Fibroblast of lung (primary cell): ENCODE data around the gene SULT1C4. TPM values are rescaled to one million over a fixed set of nuclear protein-coding genes. Genes with fewer than 3 reads are reported as not detected.

Source experiments
- DNase-seq, 2 donors: peaks; one replicate each; pipeline versions ENCODE4 v3.0.0 to v3.0.0-alpha.2; 2010; ENCODE audit warnings: low read depth in 2 of 2
- H2AFZ ChIP-seq: 2 replicates; pipeline ENCODE4 v1.5.1; 2012; ENCODE audit warnings: low read length, control low read depth, inconsistent platforms
- H3K27ac ChIP-seq: 2 replicates; pipeline ENCODE4 v1.5.1; 2011; ENCODE audit warnings: low read length, control low read depth; ENCODE audit not compliant: insufficient read depth
- H3K27me3 ChIP-seq: 2 replicates; pipeline ENCODE4 v1.5.1; 2011; ENCODE audit warnings: mild to moderate bottlenecking, low read length; ENCODE audit not compliant: control insufficient read depth, insufficient read depth
- H3K36me3 ChIP-seq: 2 replicates; pipeline ENCODE4 v1.5.1; 2011; ENCODE audit warnings: low read length; ENCODE audit not compliant: control insufficient read depth, insufficient read depth
- H3K4me1 ChIP-seq: 2 replicates; pipeline ENCODE4 v1.5.1; 2011; ENCODE audit warnings: low read length; ENCODE audit not compliant: control insufficient read depth, insufficient read depth; ENCODE audit errors: extremely low read depth
- H3K4me2 ChIP-seq: 2 replicates; pipeline ENCODE4 v1.5.1; 2011; ENCODE audit warnings: low read length, control low read depth; ENCODE audit not compliant: insufficient read depth; ENCODE audit errors: extremely low read depth
- H3K4me3 ChIP-seq, 4 experiments: fragments of 200-600 bp in 1 of 4; sonication (generic) in 1 of 4; replicated peaks in 1 of 4; 2 replicates each; pipeline ENCODE4 v1.5.1; 2011 to 2016; ENCODE audit warnings: low read length in 4 of 4, low read depth in 3 of 4, mild to moderate bottlenecking in 3 of 4, control low read depth in 2 of 4, inconsistent platforms in 1 of 4, mixed read lengths in 1 of 4; ENCODE audit not compliant: insufficient read depth in 1 of 4; ENCODE audit errors: control extremely low read depth in 1 of 4
- H3K79me2 ChIP-seq: 2 replicates; pipeline ENCODE4 v1.5.1; 2012; ENCODE audit warnings: mild to moderate bottlenecking, low read length, inconsistent platforms; ENCODE audit not compliant: control insufficient read depth, insufficient read depth
- H3K9ac ChIP-seq: 2 replicates; pipeline ENCODE4 v1.5.1; 2011; ENCODE audit warnings: mild to moderate bottlenecking, low read length, control low read depth; ENCODE audit not compliant: insufficient read depth
- H3K9me3 ChIP-seq: 2 replicates; pipeline ENCODE4 v1.5.1; 2012; ENCODE audit warnings: low read depth, low read length; ENCODE audit not compliant: control insufficient read depth, insufficient read depth
- H4K20me1 ChIP-seq: 2 replicates; pipeline ENCODE4 v1.5.1; 2011; ENCODE audit warnings: low read length; ENCODE audit not compliant: control insufficient read depth, insufficient read depth; ENCODE audit errors: extremely low read depth
- EZH2 ChIP-seq: IDR thresholded peaks from 2 replicates; pipeline ENCODE4 v1.5.1; 2012; ENCODE audit warnings: low read length, control low read depth, mild to moderate bottlenecking; ENCODE audit errors: missing control alignments
- polyA plus RNA-seq, 2 donors: library from polyadenylated mRNA; depleted of rRNA in 1 of 2; stranded (reverse) in 1 of 2; unstranded in 1 of 2; fragments of >200 nt; gene quantifications; 2 replicates each; pipeline ENCODE4 v1.2.1, GENCODE V29; 2011 to 2012; ENCODE audit warnings: missing spikeins in 1 of 2
- total RNA-seq: library from RNA; depleted of rRNA; stranded (reverse); fragments of >200 nt; gene quantifications from 2 replicates; pipeline ENCODE4 v1.2.1, GENCODE V29; 2014
- TF ChIP-seq, protein P1 (sequence below), 2 donors: IDR thresholded peaks in 1 of 2; conservative IDR thresholded peaks in 1 of 2; 1 replicate in 1 of 2; 2 replicates in 1 of 2; pipeline ENCODE4 v1.5.1; 2011 to 2012; ENCODE audit warnings: low read length in 2 of 2, control low read depth in 1 of 2, inconsistent platforms in 1 of 2, low read depth in 1 of 2, mild to moderate bottlenecking in 1 of 2

Gene SULT1C4
- total and polyA plus RNA-seq, 2 donors (not counting 1 experiment from before 2014, with no cell fraction given): 0.14 to 0.50 TPM

DNA sequence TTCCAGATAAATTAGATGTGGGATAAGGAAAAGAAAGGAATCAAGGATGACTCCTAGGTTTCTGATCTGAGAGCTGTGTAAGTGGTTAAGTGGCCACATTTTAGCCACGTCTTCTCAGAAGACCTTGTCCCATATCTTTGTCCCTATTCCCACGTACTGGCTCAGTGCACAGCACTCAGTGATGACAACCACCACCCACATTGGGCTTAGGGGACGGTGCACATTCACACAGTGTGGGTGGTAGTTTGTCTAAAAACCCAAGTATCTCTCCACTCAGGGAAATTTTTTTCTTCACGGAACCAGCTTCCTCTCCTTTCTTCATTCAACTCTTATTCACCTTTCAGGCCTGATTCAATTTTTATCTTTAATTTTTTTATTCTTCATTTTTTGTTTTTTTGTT, 40.7 kb downstream of the SULT1C4 start:
- Histone ChIP-seq H2AFZ (no peak overlapping the region), H3K9ac (no peak overlapping the region), H3K27ac (no peak overlapping the region), H3K4me2 (no peak overlapping the region), H3K4me1 (no peaks in the 10 kb centered on the region), H3K27me3 (no peaks in the 10 kb centered on the region), H3K79me2 (no peaks in the 10 kb centered on the region), H4K20me1 (no peaks in the 10 kb centered on the region), H3K36me3 (no peaks in the 10 kb centered on the region), H3K4me3 (no peak overlapping the region), H3K9me3 (no peaks in the 10 kb centered on the region)
- TF ChIP-seq, protein P1, sequence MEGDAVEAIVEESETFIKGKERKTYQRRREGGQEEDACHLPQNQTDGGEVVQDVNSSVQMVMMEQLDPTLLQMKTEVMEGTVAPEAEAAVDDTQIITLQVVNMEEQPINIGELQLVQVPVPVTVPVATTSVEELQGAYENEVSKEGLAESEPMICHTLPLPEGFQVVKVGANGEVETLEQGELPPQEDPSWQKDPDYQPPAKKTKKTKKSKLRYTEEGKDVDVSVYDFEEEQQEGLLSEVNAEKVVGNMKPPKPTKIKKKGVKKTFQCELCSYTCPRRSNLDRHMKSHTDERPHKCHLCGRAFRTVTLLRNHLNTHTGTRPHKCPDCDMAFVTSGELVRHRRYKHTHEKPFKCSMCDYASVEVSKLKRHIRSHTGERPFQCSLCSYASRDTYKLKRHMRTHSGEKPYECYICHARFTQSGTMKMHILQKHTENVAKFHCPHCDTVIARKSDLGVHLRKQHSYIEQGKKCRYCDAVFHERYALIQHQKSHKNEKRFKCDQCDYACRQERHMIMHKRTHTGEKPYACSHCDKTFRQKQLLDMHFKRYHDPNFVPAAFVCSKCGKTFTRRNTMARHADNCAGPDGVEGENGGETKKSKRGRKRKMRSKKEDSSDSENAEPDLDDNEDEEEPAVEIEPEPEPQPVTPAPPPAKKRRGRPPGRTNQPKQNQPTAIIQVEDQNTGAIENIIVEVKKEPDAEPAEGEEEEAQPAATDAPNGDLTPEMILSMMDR (conservative IDR thresholded peaks at IDR 0.05 in 1 of 2, IDR thresholded peaks at IDR 0.05 in 1 of 2; ENCODE audit: low read depth in 1 of 2, low read length in 2 of 2): no peak
- no peak for TF ChIP-seq EZH2
- no peak for DNase-seq

DNA sequence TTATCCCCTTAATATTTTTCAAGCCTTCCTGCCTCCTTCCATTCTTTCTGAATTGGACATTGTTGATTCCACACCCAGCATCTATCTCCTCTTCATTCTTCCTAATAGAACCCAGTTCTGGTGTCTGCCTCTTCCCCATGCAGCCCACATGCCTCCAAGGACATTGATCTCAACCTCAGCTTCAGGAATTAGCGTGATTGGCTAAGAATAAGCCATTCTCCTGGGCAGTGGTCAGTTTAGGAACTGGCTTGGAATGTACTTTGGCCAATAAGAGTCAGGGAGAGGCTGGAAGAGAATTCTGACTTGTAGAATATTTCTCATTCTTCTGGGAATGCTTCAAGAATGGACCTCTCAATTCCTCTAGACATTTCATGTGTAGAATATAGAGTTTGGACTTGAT, 45.3 kb downstream of the SULT1C4 start:
- Histone ChIP-seq H2AFZ (no peak overlapping the region), H3K4me3 (no peak overlapping the region), H3K36me3 (no peaks in the 10 kb centered on the region), H3K79me2 (no peaks in the 10 kb centered on the region), H3K27ac (no peak overlapping the region), H3K9ac (no peak overlapping the region), H3K4me1 (no peaks in the 10 kb centered on the region), H3K27me3 (no peaks in the 10 kb centered on the region), H4K20me1 (no peaks in the 10 kb centered on the region), H3K9me3 (no peaks in the 10 kb centered on the region), H3K4me2 (no peak overlapping the region)
- DNase-seq: no peak
- no peak for TF ChIP-seq EZH2
- TF ChIP-seq, protein P1 (conservative IDR thresholded peaks at IDR 0.05 in 1 of 2, IDR thresholded peaks at IDR 0.05 in 1 of 2; ENCODE audit: low read depth in 1 of 2, low read length in 2 of 2): no peak

DNA sequence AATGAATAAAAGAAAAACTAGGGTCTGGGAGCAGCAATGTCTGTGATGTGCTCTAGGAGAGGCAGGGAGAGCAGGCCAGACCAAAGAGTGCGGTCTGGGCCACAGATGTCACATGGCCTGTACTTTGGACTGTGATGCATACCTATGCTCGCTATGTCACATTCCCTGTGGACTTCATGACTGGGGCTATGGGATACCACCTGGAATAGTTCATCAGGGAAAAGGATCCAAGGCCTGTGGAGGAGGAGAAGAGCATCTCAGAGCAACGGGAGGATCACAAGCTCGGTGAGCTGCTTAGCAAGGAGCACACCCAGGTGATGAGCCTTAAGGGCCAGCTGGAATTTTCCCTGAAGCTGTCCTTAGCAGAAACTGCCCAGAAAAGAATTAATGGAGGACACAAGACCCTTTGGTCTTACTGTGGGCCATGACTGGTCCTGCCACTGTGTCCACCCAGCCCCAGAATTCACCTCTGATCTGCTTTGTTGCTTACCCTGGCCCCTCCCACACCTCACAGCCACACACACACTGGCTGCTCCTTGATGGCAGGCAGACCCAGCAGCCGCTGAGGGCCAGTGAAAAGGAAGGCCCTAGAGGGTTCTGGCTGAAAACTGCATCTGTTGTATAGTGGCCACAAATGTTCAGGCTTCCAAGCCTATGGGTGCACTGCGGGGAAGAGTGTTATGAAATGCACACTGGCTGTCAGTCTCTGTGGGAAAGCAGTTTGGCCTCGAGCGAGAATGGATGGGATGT, 45.9 kb downstream of the SULT1C4 start:
- Histone ChIP-seq H3K9me3 (no peaks in the 10 kb centered on the region), H3K27me3 (no peaks in the 10 kb centered on the region), H3K4me2 (no peak overlapping the region), H3K79me2 (no peaks in the 10 kb centered on the region), H3K36me3 (no peaks in the 10 kb centered on the region), H4K20me1 (no peaks in the 10 kb centered on the region), H3K4me3 (no peak overlapping the region), H3K4me1 (no peaks in the 10 kb centered on the region), H3K27ac (no peak overlapping the region), H2AFZ (no peak overlapping the region), H3K9ac (no peak overlapping the region)
- TF ChIP-seq EZH2: no peak
- TF ChIP-seq, protein P1 (conservative IDR thresholded peaks at IDR 0.05 in 1 of 2, IDR thresholded peaks at IDR 0.05 in 1 of 2; ENCODE audit: low read depth in 1 of 2, low read length in 2 of 2): no peak
- DNase-seq: no peak
